ENCODE measurements around the gene PFKFB2.

The PFKFB2 gene

DNA sequence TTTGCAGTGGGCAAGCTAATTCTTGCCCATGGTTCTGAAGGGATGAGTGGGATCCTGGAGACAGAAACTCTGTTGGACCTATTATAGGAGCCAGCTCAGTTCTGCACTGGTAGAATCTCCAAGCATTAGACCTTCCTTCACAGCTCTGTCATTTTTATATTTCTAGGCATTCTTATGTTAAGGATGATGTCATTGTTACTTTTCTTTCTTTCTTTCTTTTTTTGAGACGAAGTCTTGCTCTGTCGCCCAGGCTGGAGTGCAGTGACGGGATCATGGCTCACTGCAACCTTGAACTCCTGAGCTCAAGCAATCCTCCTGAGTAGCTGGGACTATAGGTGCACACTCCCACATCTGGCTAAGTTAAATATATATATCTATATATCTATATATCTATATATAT is 7.5 kb downstream of the PFKFB2 start:
- TF ChIP-seq, protein P1, sequence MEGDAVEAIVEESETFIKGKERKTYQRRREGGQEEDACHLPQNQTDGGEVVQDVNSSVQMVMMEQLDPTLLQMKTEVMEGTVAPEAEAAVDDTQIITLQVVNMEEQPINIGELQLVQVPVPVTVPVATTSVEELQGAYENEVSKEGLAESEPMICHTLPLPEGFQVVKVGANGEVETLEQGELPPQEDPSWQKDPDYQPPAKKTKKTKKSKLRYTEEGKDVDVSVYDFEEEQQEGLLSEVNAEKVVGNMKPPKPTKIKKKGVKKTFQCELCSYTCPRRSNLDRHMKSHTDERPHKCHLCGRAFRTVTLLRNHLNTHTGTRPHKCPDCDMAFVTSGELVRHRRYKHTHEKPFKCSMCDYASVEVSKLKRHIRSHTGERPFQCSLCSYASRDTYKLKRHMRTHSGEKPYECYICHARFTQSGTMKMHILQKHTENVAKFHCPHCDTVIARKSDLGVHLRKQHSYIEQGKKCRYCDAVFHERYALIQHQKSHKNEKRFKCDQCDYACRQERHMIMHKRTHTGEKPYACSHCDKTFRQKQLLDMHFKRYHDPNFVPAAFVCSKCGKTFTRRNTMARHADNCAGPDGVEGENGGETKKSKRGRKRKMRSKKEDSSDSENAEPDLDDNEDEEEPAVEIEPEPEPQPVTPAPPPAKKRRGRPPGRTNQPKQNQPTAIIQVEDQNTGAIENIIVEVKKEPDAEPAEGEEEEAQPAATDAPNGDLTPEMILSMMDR (IDR thresholded peaks at IDR 0.05; ENCODE audit: borderline replicate concordance, control extremely low read depth, extremely low read depth, insufficient read depth, missing control alignments), result no peak
- DNase-seq (ENCODE audit: low spot score), result no peak
- in situ Hi-C loops (cut with MboI; ENCODE audit: low sequenced_read_pairs, unreplicated experiment), result no loop called here

DNA sequence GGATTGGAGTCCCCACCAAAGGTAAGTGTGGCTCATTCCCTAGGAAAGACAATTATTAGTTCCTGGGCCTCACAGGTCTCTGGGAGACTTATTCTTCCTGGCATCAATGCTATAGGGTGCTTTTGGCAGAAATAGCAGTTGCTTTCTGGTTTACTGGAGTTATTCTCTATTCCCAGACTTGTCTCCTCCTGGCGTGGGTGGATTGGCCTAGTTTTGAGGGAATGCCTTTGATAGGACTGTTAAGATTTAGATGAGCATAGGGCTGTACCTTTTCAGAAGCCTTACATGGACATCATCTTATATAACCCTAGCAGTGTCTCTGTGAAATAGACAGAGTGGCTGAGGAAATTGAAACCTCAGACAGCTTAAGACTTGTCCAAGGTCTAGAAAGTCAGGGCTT is 9.0 kb downstream of the PFKFB2 start:
- TF ChIP-seq, protein P1 (IDR thresholded peaks at IDR 0.05; ENCODE audit: borderline replicate concordance, control extremely low read depth, extremely low read depth, insufficient read depth, missing control alignments), result no peak
- in situ Hi-C loops (cut with MboI; ENCODE audit: low sequenced_read_pairs, unreplicated experiment), result no loop called here
- no peak for DNase-seq (ENCODE audit: low spot score)

DNA sequence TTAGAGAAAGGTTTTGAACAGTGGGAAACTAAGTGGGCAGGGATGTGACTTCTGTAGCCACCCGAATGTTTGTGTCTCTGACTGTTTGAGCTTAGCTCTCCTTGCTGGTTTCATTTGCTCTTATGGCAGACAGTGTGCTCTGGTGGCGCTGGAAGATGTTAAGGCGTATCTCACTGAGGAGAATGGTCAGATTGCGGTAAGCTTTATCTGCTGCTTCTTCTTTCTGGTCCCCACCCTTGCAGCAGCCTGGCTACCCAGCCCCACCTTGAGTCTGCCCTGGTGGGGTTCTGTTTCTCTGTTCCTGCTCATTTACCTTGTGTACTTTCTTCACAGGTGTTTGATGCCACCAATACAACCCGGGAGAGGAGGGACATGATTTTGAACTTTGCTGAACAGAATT is 9.9 kb downstream of the PFKFB2 start:
- no peak for DNase-seq (ENCODE audit: low spot score)
- TF ChIP-seq, protein P1 (IDR thresholded peaks at IDR 0.05; ENCODE audit: borderline replicate concordance, control extremely low read depth, extremely low read depth, insufficient read depth, missing control alignments), result no peak
- in situ Hi-C loops (cut with MboI; ENCODE audit: low sequenced_read_pairs, unreplicated experiment), result no loop called here

DNA sequence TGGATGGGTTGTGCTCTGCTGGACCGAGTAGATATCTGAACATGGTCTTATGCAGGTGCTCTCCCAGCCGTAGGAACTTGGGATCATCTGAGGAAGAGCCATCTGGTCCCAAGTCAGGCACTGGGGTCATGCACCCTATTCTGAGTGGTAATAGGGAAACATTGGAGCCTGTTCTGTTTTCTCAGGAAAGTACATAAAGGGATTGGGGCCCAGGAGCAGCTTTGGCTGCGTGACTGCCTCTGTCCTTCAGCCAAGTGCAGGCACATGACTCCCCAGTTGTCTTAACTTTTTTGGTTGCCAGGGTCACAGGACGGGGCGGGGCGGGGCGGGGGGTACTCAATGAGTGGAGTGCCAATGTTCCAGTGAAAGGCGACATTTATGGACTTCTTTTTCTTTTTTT is 11.5 kb downstream of the PFKFB2 start:
- no peak for DNase-seq (ENCODE audit: low spot score)
- in situ Hi-C loops (cut with MboI; ENCODE audit: low sequenced_read_pairs, unreplicated experiment), result no loop called here
- TF ChIP-seq, protein P1 (IDR thresholded peaks at IDR 0.05; ENCODE audit: borderline replicate concordance, control extremely low read depth, extremely low read depth, insufficient read depth, missing control alignments), result no peak

DNA sequence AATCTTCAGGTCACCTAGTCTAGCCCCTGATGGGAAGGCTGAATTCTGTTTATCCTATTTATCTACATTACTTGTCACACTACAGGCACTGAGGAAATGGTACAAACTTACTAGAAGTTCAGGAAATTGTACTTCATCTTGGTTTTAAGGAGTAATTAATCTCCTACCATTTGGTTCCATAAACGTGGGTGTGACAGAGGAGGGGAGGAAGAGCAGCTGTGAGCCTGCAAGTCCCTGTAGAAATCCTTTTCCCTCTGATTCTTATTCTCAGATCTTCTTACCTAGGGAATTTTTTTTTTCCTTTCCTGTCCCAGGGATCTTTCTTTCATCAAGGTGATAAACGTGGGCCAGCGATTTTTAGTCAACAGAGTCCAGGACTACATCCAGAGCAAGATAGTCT is 14.1 kb downstream of the PFKFB2 start:
- TF ChIP-seq, protein P1 (IDR thresholded peaks at IDR 0.05; ENCODE audit: borderline replicate concordance, control extremely low read depth, extremely low read depth, insufficient read depth, missing control alignments), result no peak
- DNase-seq (ENCODE audit: low spot score), result no peak
- in situ Hi-C loops (cut with MboI; ENCODE audit: low sequenced_read_pairs, unreplicated experiment), result no loop called here

DNA sequence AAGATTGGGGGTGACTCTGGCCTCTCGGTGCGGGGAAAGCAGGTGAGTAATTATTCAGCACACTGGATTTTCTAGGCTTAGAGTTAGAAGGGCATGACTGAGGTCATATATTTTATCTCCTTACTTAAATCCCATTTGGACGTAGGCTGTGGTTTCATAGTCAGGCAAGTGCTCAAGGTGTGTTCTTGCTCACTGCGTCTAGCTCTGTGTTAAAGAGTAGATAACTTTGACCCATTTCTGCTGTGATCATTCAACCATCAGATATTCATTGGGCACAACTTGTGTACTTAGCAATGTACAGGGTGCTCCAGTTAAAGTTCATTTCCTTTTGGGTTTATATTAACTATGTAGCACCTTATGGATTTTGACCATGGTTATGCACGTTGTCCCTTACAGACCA is 14.6 kb downstream of the PFKFB2 start:
- in situ Hi-C loops (cut with MboI; ENCODE audit: low sequenced_read_pairs, unreplicated experiment), result no loop called here
- DNase-seq (ENCODE audit: low spot score), result no peak
- TF ChIP-seq, protein P1 (IDR thresholded peaks at IDR 0.05; ENCODE audit: borderline replicate concordance, control extremely low read depth, extremely low read depth, insufficient read depth, missing control alignments), result no peak

DNA sequence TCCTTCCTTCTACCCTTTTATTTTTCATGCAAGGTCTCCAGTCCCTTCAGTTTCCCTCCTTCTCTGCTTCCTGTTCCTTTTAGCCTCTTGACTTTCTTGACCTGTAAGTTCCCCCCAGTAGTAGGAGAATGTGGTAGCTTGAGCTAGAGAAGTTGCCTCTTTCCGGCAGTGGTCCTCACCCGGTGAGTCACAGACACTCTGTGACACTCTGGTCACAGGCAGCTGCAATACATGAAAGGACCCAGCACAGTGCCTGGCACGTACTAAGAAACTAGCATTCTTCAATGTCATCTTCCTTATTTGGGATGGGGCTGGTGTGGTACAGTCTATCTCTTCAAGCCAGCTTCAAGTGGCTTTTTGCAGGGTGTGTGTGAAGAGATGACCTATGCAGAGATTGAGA is 16.0 kb downstream of the PFKFB2 start:
- in situ Hi-C loops (cut with MboI; ENCODE audit: low sequenced_read_pairs, unreplicated experiment), result no loop called here
- no peak for DNase-seq (ENCODE audit: low spot score)
- TF ChIP-seq, protein P1 (IDR thresholded peaks at IDR 0.05; ENCODE audit: borderline replicate concordance, control extremely low read depth, extremely low read depth, insufficient read depth, missing control alignments), result no peak

Data from GM13976 (cell line).